ENCODE measurements around the gene JPH4. TPM values are rescaled to one million over a fixed set of nuclear protein-coding genes. Genes with fewer than 3 reads are reported as not detected.

JPH4 gene
- total RNA-seq, 1 donor from 2014 or later: 1.1 TPM

DNA sequence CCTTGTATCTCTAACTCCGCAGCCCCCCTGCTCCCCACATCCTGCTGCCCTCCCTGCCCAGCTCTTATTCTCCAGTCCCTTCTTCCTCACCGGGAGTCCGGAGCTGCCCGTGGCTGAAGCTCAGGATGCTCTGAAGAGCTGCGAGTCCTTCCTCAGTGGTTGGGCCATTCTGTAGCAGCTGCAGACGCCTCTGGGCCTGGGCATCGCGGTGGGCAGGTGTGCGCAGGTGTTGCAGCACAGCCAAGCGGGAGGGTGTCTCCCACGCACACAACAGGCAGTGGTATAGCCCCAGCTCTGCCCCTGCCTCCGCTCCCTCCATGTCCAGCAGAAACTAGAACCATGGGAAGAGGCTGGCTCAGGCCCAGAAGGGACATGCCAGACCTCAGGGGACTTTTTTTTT lies 47.2 kb downstream of the JPH4 start:
- DNase-seq (ENCODE audit: low spot score): no peak

DNA sequence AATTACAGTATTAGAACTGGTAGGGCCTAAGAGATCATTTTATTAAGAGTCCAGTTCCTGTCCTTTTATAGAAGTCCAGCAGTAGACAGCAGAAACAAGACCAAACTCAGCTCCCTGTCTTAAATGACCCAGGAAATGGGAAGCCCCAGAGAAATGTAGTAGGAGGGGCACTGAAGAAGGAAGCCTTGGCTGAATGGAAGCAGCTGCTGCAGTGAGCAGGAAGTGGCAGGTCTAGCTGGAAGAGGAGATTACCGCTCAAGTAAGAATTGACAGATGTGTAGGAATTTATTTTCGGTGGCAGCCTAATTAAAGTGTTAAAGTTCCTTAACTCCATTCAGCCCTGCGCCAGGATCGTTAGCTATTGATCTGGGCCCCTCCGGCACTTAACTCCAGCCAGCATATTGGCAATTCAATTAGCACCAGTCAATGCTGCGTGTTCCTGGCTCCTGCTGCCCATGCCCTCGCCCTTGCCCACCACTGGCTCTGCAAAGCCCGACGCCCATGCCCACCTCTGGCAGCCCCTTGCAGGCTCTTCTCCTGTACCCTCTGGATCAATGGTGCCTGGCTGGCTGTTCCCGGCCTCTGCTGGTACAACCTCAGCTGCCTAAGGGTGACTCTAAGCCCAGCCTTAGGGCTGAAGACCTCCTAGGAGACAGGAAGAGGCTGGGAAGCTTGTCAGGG lies 48.1 kb downstream of the JPH4 start:
- DNase-seq (ENCODE audit: low spot score): no peak

DNA sequence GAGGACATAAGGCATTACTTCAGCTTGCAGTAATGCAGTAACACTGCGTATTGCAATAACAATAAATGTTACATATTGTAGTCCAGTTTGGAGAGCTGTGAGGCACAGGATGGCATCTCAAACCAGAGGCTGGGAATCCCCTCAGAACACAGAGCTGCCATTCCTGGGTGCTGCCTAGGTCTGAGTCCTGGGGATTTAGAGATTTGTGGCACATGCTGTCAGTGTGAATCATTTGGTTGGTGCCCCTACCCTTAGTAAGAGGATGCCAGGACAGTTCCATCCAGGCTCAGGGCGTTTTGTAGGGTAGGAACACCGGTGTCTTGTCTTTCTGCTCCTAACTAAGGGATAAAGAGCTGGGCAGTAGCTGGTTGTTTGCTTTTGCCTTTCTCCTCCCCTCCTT lies 49.6 kb downstream of the JPH4 start:
- DNase-seq (ENCODE audit: low spot score): no peak

DNA sequence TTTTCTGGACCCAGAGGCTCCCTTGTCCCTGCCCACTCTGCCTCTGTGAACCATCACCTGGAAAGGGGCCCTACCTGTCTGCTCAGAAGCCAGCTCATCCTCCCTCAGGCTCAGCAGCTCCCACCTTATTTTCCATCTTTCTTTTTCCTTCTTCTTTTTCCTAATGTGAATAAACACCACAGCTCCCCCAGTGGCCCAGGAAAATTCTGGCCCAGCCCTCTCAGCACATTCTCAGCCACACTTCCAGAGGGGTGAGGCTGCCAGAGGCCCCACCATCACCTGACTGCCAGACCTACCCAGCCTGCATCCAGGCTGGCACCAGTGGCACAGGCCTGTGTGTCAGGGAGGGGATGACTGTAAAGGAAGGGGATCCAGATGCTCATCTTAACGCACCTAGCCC lies 50.0 kb downstream of the JPH4 start:
- no peak for DNase-seq (ENCODE audit: low spot score)

DNA sequence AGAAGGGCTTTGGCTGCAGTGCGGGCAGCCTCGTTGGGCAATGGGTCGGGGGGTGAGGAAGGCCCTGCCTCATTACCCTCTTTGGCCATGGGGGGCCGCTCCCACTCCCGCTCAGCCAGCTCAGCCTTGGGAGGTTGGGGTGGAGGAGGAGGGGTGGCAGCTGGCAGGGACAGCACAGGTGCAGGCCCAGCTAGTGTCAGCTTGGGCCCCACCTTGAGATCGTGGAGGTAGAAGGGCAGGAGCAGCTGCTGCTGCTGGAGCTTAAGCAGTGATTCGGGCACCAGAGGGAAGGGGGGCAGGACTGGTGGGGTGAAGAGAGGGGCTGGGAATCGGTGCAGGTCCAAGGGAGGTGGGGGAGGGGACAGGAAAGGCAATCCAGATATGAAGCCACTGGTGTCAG lies 53.0 kb downstream of the JPH4 start:
- no peak for DNase-seq (ENCODE audit: low spot score)

DNA sequence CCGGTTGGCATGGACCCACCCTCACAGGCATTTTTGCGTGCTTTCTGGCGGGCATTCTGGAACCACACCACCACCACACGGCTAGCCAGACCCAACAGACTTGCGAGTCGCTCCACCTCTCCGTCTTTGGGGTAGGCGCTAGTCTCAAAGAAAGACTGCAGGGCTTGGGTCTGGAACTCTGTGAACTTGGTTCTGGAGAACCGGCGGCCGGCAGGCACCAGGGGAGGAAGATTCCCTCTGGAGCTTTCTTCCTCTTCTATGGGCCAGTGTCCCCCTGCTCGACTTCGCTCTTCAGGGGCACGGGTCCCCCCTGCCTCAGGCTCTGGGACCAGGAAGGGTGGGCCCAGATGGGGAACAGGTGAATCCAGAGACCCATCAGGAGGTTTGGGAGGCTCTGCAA lies 53.6 kb downstream of the JPH4 start:
- DNase-seq (ENCODE audit: low spot score): no peak

DNA sequence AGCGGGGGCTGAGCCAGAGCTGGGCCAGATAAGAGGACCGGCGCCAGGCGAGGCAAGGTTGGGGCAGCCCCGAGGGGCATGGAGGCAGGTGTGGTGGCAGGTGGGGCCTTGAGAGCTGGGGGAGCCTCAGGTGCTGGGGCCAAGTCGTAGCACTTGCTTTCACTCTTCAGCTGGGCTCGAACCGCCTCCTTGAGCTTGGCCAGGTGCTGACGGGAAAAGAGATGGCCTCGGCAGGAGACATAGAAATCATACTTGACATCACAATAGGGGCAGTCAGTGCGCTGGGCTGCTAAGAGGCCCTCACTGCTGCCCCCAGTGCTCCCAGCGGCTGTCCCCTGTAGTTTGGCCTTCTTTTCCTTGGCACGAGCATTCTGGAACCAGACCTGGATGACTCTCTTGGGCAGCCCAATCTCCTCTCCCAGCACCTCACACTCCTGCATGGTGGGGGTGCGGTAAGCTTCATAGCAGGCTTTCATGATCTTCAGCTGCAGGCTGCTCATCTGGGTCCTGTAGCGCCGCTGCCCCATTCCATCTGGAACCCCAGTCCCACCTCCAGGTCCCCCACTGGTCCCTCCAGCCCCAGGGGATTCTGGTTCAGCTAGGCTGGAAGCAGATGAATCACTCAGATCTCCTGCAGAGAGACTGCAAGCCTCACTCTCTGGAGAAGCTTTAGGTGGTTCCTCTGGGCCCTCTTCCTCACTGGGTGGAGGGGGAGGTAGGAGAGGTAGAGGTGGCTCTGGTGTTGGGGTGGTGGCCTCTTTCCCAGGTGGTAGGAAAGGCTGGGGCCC lies 55.2 kb downstream of the JPH4 start:
- DNase-seq (ENCODE audit: low spot score): no peak

DNA sequence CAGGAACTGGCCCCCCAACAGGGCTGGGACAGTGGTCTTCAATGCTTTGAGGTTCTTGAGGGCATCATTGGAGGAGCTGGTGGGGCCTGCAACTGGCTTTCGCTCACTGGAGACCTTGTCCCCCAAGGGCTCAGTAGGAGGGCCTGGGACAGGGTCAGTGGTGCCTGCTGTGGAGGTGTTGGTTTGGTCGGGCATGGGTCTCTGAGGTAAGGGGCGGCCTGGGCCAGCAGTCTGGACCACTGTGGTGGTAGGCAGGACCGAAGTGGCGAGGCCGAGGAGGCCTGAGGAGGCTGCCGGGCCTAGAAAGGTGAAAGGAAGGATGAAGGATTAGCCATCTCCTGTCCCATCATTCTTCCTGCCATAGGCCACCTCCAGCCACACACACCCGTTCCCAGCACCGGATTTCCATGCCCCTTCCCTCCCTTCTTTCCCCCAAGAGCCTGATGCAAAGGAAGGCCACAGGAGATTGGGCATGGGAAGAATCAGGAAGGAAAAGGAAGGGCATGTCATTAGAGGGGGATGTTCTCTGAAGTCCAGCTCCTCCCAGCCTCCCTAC lies 55.9 kb downstream of the JPH4 start:
- no peak for DNase-seq (ENCODE audit: low spot score)

DNA sequence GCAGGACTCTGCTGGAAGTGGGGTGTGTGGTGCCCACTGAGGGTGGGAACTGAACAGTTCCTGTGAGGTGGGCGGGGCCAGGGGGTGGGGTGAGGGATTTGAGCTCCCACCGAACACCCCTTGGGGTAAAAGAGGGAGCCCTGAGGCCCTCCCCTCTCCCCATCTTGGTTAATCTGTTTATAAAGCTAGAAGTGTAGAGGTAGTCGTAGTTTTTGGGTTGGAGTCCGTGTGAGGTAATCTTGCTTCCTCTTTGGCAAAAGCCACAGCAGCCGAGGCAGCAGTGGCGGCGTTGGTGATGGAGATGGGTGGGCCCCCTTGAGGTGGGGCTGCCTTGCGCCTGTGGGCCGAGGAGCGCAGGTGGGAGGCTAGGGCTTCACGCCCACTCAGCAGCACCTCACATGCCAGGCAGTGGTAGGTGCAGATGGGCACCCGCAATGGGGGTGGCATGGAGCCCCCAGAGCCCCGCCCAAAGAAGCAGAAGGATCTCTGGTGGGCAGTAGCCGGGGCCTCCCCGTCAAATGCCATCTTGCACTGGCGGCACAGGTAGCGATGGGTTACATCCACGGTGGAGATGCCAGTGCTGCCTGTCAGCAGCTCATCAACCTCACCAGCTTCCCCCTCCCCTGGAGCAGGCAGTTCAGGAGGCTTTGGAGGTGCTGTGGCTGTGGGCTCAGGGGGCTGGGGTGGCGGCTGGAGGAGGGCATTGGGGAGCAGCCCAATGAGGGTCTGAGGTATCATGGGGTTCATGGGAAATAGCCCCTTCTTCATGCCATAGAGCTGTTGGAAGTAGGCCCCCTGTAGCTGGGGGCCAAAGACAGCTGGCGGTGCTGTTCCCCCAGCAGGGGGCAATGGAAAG lies 56.6 kb downstream of the JPH4 start:
- DNase-seq (ENCODE audit: low spot score): no peak

DNA sequence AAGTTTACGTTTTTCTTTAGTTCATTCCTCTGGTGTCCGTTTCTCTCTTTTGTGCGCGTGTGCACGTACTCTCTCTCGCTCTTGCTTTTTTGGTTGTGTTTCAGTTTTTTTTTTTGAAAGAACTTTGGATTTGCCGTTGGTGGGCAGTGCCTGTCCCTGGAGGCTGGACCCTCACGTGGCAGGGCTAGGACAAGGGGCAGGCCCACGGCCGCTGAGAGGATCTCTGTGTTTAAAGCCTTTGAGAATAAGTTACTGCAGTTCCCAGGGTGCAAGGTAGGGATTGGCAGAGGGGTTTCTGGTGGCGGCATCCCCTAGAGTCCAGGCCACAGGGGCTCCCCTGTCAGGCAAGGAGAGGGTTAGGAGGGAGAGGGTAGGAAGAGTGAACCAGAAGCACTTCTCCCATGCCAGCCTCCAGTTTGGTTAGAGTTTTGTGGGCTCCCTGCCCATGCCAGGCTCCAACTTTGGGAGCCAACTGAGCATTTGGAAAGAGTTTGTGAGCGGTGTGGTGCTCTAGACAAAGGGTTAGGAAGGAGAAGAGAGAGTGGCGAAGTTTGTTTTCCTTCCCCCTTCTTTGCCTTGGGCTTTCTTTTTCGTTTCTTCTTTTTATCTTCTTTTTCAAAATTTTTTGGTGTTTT lies 57.6 kb downstream of the JPH4 start:
- DNase-seq (ENCODE audit: low spot score): no peak

DNA sequence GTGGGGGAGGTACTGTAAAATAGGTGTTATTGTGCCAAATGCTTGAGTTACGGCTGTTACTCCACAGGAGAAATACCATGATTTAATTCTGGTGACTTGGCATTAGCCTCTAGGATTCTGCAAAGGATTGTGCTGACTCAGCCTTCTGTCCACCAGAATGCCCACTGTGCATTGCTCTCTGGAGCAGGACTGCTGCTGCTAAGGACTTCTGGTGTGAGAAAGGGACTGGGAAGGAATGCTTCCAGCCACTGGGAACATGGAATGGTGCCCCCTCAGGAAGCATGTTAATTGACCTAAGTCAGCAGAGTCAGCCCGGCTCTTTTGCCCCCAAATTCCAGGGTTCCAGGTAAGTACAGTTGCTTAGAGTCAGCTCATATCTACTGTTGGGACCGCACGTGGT lies 59.9 kb downstream of the JPH4 start:
- no peak for DNase-seq (ENCODE audit: low spot score)

Other genes starting within 250 kb of the JPH4 start
- 7.0 TPM for gene SLC22A17, start 225.9 kb downstream of the JPH4 start, total RNA-seq
- 15.5 TPM for gene EFS, start 213.6 kb downstream of the JPH4 start, total RNA-seq
- not detected for gene IL25, start 206.0 kb downstream of the JPH4 start, total RNA-seq
- not detected for gene CMTM5, start 201.7 kb downstream of the JPH4 start, total RNA-seq
- not detected for gene MYH6, start 170.5 kb downstream of the JPH4 start, total RNA-seq
- gene MYH7, start 143.1 kb downstream of the JPH4 start, total RNA-seq: not detected
- 29.7 TPM for gene NGDN, start 109.1 kb downstream of the JPH4 start, total RNA-seq
- 3.1 TPM for gene ZFHX2, start 27.0 kb downstream of the JPH4 start, total RNA-seq
- 16.7 TPM for gene THTPA, start 22.5 kb downstream of the JPH4 start, total RNA-seq
- gene AP1G2, start 11.0 kb downstream of the JPH4 start, total RNA-seq: 32.8 TPM
- gene DHRS2, start 57.6 kb upstream of the JPH4 start, total RNA-seq: not detected

All from mesenteric fat pad (tissue), 1 donor.